ENCODE results near the gene PCDHA1.

Gene PCDHA1

GRCh38 chr5:140882591-140882899, 96.6 kb downstream of the PCDHA1 start:
- POLR2A ChIA-PET = no interaction called here
- no peak overlapping the region for H3K4me3 ChIP-seq (ENCODE audit: low read depth, low read length)
- CTCF ChIA-PET = interaction anchor here (0.6 to 5.1 kb wide), 21 partner anchors 9 to 220 kb away, joined by 3 to 81 read pairs (median 5); partner anchors contain the start of genes PCDHA11 and PCDHAC1

DNA sequence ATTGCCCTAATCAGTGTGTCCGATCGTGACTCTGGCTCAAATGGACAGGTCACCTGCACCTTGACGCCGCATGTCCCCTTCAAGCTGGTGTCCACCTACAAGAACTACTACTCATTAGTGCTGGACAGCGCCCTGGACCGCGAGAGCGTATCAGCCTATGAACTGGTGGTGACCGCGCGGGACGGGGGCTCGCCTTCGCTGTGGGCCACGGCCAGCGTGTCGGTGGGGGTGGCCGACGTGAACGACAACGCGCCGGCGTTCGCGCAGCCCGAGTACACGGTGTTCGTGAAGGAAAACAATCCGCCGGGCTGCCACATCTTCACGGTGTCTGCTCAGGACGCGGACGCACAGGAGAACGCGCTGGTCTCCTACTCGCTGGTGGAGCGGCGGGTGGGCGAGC, 97.4 kb downstream of the PCDHA1 start:
- no peaks in the 10 kb centered on the region for H3K36me3 ChIP-seq (ENCODE audit: control insufficient read depth in 2 of 2, insufficient read depth in 1 of 2, low read length in 2 of 2)
- no peaks in the 10 kb centered on the region for H3K4me1 ChIP-seq (ENCODE audit: control insufficient read depth, insufficient read depth, low read length)
- H3K27ac ChIP-seq (ENCODE audit: extremely low read depth, low read depth, low read length) = no peak overlapping the region
- no peaks in the 10 kb centered on the region for H3K9me3 ChIP-seq (ENCODE audit: control insufficient read depth, insufficient read depth, low read depth, low read length)
- no peak overlapping the region for H3K4me3 ChIP-seq (ENCODE audit: low read depth, low read length)
- TF ChIP-seq ZNF202 (tag by site-specific recombination; IDR thresholded peaks at IDR 0.05; ENCODE audit: borderline replicate concordance) = no peak
- no peak for TF ChIP-seq ZNF391 (tag by site-specific recombination; IDR thresholded peaks at IDR 0.05; ENCODE audit: borderline replicate concordance, low read depth)
- TF ChIP-seq, protein P1, sequence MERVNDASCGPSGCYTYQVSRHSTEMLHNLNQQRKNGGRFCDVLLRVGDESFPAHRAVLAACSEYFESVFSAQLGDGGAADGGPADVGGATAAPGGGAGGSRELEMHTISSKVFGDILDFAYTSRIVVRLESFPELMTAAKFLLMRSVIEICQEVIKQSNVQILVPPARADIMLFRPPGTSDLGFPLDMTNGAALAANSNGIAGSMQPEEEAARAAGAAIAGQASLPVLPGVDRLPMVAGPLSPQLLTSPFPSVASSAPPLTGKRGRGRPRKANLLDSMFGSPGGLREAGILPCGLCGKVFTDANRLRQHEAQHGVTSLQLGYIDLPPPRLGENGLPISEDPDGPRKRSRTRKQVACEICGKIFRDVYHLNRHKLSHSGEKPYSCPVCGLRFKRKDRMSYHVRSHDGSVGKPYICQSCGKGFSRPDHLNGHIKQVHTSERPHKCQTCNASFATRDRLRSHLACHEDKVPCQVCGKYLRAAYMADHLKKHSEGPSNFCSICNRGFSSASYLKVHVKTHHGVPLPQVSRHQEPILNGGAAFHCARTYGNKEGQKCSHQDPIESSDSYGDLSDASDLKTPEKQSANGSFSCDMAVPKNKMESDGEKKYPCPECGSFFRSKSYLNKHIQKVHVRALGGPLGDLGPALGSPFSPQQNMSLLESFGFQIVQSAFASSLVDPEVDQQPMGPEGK (tag by site-specific recombination; IDR thresholded peaks at IDR 0.05) = no peak
- TF ChIP-seq ZEB2 (tag by site-specific recombination; IDR thresholded peaks at IDR 0.05) = no peak
- no peak for TF ChIP-seq ZNF843 (tag by site-specific recombination; IDR thresholded peaks at IDR 0.05)
- no peak for TF ChIP-seq KLF8 (tag by site-specific recombination; IDR thresholded peaks at IDR 0.05)
- TF ChIP-seq OVOL3 (tag by site-specific recombination; IDR thresholded peaks at IDR 0.05) = no peak
- no peak for TF ChIP-seq ZNF747 (tag by site-specific recombination; IDR thresholded peaks at IDR 0.05)
- TF ChIP-seq IKZF3 (tag by site-specific recombination; IDR thresholded peaks at IDR 0.05) = no peak
- TF ChIP-seq, protein P2, sequence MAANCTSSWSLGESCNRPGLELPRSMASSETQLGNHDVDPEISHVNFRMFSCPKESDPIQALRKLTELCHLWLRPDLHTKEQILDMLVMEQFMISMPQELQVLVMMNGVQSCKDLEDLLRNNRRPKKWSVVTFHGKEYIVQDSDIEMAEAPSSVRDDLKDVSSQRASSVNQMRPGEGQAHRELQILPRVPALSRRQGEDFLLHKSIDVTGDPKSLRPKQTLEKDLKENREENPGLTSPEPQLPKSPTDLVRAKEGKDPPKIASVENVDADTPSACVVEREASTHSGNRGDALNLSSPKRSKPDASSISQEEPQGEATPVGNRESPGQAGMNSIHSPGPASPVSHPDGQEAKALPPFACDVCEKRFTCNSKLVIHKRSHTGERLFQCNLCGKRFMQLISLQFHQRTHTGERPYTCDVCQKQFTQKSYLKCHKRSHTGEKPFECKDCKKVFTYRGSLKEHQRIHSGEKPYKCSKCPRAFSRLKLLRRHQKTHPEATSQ (tag by site-specific recombination; IDR thresholded peaks at IDR 0.05) = no peak
- TF ChIP-seq ZNF112 (tag by site-specific recombination; IDR thresholded peaks at IDR 0.05) = no peak
- TF ChIP-seq, protein P3, sequence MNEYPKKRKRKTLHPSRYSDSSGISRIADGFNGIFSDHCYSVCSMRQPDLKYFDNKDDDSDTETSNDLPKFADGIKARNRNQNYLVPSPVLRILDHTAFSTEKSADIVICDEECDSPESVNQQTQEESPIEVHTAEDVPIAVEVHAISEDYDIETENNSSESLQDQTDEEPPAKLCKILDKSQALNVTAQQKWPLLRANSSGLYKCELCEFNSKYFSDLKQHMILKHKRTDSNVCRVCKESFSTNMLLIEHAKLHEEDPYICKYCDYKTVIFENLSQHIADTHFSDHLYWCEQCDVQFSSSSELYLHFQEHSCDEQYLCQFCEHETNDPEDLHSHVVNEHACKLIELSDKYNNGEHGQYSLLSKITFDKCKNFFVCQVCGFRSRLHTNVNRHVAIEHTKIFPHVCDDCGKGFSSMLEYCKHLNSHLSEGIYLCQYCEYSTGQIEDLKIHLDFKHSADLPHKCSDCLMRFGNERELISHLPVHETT (tag by site-specific recombination; IDR thresholded peaks at IDR 0.05) = no peak
- TF ChIP-seq ZNF354C (tag by site-specific recombination; IDR thresholded peaks at IDR 0.05; ENCODE audit: borderline replicate concordance, low read depth) = no peak
- TF ChIP-seq ZNF175 (tag by site-specific recombination; IDR thresholded peaks at IDR 0.05) = no peak
- TF ChIP-seq ZNF394 (tag by site-specific recombination; IDR thresholded peaks at IDR 0.05; ENCODE audit: borderline replicate concordance) = no peak
- TF ChIP-seq, protein P4, sequence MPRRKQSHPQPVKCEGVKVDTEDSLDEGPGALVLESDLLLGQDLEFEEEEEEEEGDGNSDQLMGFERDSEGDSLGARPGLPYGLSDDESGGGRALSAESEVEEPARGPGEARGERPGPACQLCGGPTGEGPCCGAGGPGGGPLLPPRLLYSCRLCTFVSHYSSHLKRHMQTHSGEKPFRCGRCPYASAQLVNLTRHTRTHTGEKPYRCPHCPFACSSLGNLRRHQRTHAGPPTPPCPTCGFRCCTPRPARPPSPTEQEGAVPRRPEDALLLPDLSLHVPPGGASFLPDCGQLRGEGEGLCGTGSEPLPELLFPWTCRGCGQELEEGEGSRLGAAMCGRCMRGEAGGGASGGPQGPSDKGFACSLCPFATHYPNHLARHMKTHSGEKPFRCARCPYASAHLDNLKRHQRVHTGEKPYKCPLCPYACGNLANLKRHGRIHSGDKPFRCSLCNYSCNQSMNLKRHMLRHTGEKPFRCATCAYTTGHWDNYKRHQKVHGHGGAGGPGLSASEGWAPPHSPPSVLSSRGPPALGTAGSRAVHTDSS (tag by site-specific recombination; IDR thresholded peaks at IDR 0.05) = no peak
- TF ChIP-seq ZNF670 (tag by site-specific recombination; IDR thresholded peaks at IDR 0.05; ENCODE audit: low read depth) = no peak
- POLR2A ChIA-PET = no interaction called here
- CTCF ChIA-PET = interaction anchor here (0.6 to 5.1 kb wide), 12 partner anchors 10 to 207 kb away, joined by 3 to 81 read pairs (median 8); partner anchors contain the start of gene PCDHAC1

More at GRCh38 chr5:140882591-140882899, 96.6 kb downstream of the PCDHA1 start:
- Histone ChIP-seq H3K9me3 (ENCODE audit: control insufficient read depth, insufficient read depth, low read depth, low read length) (no peaks in the 10 kb centered on the region), H3K4me1 (ENCODE audit: control insufficient read depth, insufficient read depth, low read length) (no peaks in the 10 kb centered on the region), H3K36me3 (ENCODE audit: control insufficient read depth in 2 of 2, insufficient read depth in 1 of 2, low read length in 2 of 2) (no peaks in the 10 kb centered on the region), H3K27ac (ENCODE audit: extremely low read depth, low read depth, low read length) (no peak overlapping the region)
- TF ChIP-seq SP7 (tag by site-specific recombination; IDR thresholded peaks at IDR 0.05) (no peak), ZNF654 (tag by site-specific recombination; IDR thresholded peaks at IDR 0.05; ENCODE audit: low read depth) (no peak), ZSCAN4 (tag by site-specific recombination; IDR thresholded peaks at IDR 0.05) (no peak), ZNF837 (tag by site-specific recombination; IDR thresholded peaks at IDR 0.05) (no peak), ZNF223 (tag by site-specific recombination; IDR thresholded peaks at IDR 0.05) (no peak)
- TF ChIP-seq, protein P5, sequence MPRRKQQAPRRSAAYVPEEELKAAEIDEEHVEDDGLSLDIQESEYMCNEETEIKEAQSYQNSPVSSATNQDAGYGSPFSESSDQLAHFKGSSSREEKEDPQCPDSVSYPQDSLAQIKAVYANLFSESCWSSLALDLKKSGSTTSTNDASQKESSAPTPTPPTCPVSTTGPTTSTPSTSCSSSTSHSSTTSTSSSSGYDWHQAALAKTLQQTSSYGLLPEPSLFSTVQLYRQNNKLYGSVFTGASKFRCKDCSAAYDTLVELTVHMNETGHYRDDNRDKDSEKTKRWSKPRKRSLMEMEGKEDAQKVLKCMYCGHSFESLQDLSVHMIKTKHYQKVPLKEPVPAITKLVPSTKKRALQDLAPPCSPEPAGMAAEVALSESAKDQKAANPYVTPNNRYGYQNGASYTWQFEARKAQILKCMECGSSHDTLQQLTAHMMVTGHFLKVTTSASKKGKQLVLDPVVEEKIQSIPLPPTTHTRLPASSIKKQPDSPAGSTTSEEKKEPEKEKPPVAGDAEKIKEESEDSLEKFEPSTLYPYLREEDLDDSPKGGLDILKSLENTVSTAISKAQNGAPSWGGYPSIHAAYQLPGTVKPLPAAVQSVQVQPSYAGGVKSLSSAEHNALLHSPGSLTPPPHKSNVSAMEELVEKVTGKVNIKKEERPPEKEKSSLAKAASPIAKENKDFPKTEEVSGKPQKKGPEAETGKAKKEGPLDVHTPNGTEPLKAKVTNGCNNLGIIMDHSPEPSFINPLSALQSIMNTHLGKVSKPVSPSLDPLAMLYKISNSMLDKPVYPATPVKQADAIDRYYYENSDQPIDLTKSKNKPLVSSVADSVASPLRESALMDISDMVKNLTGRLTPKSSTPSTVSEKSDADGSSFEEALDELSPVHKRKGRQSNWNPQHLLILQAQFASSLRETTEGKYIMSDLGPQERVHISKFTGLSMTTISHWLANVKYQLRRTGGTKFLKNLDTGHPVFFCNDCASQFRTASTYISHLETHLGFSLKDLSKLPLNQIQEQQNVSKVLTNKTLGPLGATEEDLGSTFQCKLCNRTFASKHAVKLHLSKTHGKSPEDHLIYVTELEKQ (tag by site-specific recombination; IDR thresholded peaks at IDR 0.05; ENCODE audit: borderline replicate concordance) = no peak
